H9 (cell line): ENCODE data around the gene CCDC124. TPM values are rescaled to one million over a fixed set of nuclear protein-coding genes. Genes with fewer than 3 reads are reported as not detected.

Experiments
- DNase-seq: peaks from one replicate; pipeline ENCODE4 v3.0.0-alpha.2; 2017
- H2AFZ ChIP-seq: one replicate; pipeline ENCODE4 v1.6.1; 2013; ENCODE audit warnings: mild to moderate bottlenecking, low read length, control low read depth, moderate library complexity
- H2AK5ac ChIP-seq: 2 replicates; pipeline ENCODE4 v1.6.1; 2013; ENCODE audit warnings: low read length, control low read depth, mixed read lengths; ENCODE audit not compliant: insufficient read length
- H2BK120ac ChIP-seq: one replicate; pipeline ENCODE4 v1.6.1; 2013; ENCODE audit warnings: low read depth, mild to moderate bottlenecking, low read length, control low read depth, inconsistent platforms; ENCODE audit not compliant: poor library complexity, severe bottlenecking
- H2BK12ac ChIP-seq: 2 replicates; pipeline ENCODE4 v1.6.1; 2013; ENCODE audit warnings: low read length, control low read depth, mixed read lengths, low read depth; ENCODE audit not compliant: insufficient read length
- H2BK15ac ChIP-seq: 2 replicates; pipeline ENCODE4 v1.6.1; 2013; ENCODE audit warnings: low read depth, low read length, control low read depth
- H2BK20ac ChIP-seq: one replicate; pipeline ENCODE4 v1.6.1; 2013; ENCODE audit warnings: low read depth, mild to moderate bottlenecking, low read length, control low read depth, inconsistent platforms; ENCODE audit not compliant: poor library complexity, severe bottlenecking
- H2BK5ac ChIP-seq: 2 replicates; pipeline ENCODE4 v1.6.1; 2013; ENCODE audit warnings: low read length, control low read depth, mixed read lengths; ENCODE audit not compliant: insufficient read length
- H3K14ac ChIP-seq: 2 replicates; pipeline ENCODE4 v1.6.1; 2013; ENCODE audit warnings: low read length, control low read depth; ENCODE audit not compliant: insufficient read depth
- H3K18ac ChIP-seq: 2 replicates; pipeline ENCODE4 v1.6.1; 2013; ENCODE audit warnings: low read depth, mild to moderate bottlenecking, mixed read lengths, low read length, control low read depth; ENCODE audit not compliant: insufficient read length
- H3K23ac ChIP-seq: 2 replicates; pipeline ENCODE4 v1.6.1; 2013; ENCODE audit warnings: low read length, control low read depth, mixed read lengths, low read depth; ENCODE audit not compliant: insufficient read length
- H3K23me2 ChIP-seq: 2 replicates; pipeline ENCODE4 v1.6.1; 2013; ENCODE audit warnings: low read depth, mild to moderate bottlenecking, mixed read lengths, low read length, control low read depth; ENCODE audit not compliant: insufficient read length, poor library complexity, severe bottlenecking
- H3K27ac ChIP-seq: 2 replicates; pipeline ENCODE4 v1.5.1; 2013; ENCODE audit warnings: low read length, control low read depth, mixed read lengths, low read depth; ENCODE audit not compliant: insufficient read length
- H3K27me3 ChIP-seq: 2 replicates; pipeline ENCODE4 v1.6.1; 2013; ENCODE audit warnings: low read length, control low read depth, inconsistent platforms; ENCODE audit not compliant: insufficient read depth
- H3K4ac ChIP-seq: 2 replicates; pipeline ENCODE4 v1.6.1; 2013; ENCODE audit warnings: low read depth, mild to moderate bottlenecking, control low read depth, inconsistent platforms, low read length, moderate library complexity
- H3K4me1 ChIP-seq: 2 replicates; pipeline ENCODE4 v1.6.1; 2013; ENCODE audit warnings: low read length, control low read depth, inconsistent platforms; ENCODE audit not compliant: insufficient read depth
- H3K4me2 ChIP-seq: 2 replicates; pipeline ENCODE4 v1.6.1; 2013; ENCODE audit warnings: low read length, control low read depth, mixed read lengths; ENCODE audit not compliant: insufficient read length, insufficient read depth
- H3K56ac ChIP-seq: 2 replicates; pipeline ENCODE4 v1.6.1; 2013; ENCODE audit warnings: low read depth, mild to moderate bottlenecking, mixed read lengths, low read length, control low read depth; ENCODE audit not compliant: insufficient read length
- H3K79me1 ChIP-seq: 2 replicates; pipeline ENCODE4 v1.6.1; 2013; ENCODE audit warnings: low read depth, mild to moderate bottlenecking, moderate library complexity, low read length, control low read depth, inconsistent platforms; ENCODE audit not compliant: insufficient read depth, poor library complexity, severe bottlenecking
- H3K79me2 ChIP-seq: 2 replicates; pipeline ENCODE4 v1.6.1; 2013; ENCODE audit warnings: low read length, control low read depth, inconsistent platforms; ENCODE audit not compliant: insufficient read depth
- H3K9ac ChIP-seq: 2 replicates; pipeline ENCODE4 v1.6.1; 2013; ENCODE audit warnings: low read length, control low read depth, mixed read lengths; ENCODE audit not compliant: insufficient read length; ENCODE audit errors: extremely low read depth
- H3K9me3 ChIP-seq: one replicate; pipeline ENCODE4 v1.6.1; 2013; ENCODE audit warnings: low read depth, low read length, inconsistent platforms; ENCODE audit not compliant: control insufficient read depth
- H3T11ph ChIP-seq: one replicate; pipeline ENCODE4 v1.6.1; 2013; ENCODE audit warnings: mild to moderate bottlenecking, low read length, control low read depth, inconsistent platforms
- H4K20me1 ChIP-seq: one replicate; pipeline ENCODE4 v1.6.1; 2013; ENCODE audit not compliant: control insufficient read depth, insufficient read length, insufficient read depth
- H4K5ac ChIP-seq: 2 replicates; pipeline ENCODE4 v1.6.1; 2013; ENCODE audit warnings: low read depth, mild to moderate bottlenecking, mixed read lengths, low read length, control low read depth; ENCODE audit not compliant: insufficient read length
- H4K8ac ChIP-seq: replicated peaks from 2 replicates; pipeline ENCODE4 v1.6.1; 2013; ENCODE audit warnings: low read length, control low read depth, mixed read lengths, low read depth; ENCODE audit not compliant: insufficient read length
- H4K91ac ChIP-seq: 2 replicates; pipeline ENCODE4 v1.6.1; 2013; ENCODE audit warnings: low read depth, mild to moderate bottlenecking, moderate library complexity, mixed read lengths, low read length, control low read depth; ENCODE audit not compliant: insufficient read length
- H3K27ac Mint-ChIP-seq, 3 experiments: 2 replicates in 2 of 3; 3 replicates in 1 of 3; pipeline ENCODE4 v1.8.0; 2020 to 2021; ENCODE audit warnings: mixed read lengths in 3 of 3, mild to moderate bottlenecking in 1 of 3, moderate library complexity in 1 of 3
- H3K27me3 Mint-ChIP-seq: 2 replicates; pipeline ENCODE4 v1.8.0; 2021; ENCODE audit warnings: low read depth, mild to moderate bottlenecking, moderate library complexity, mixed read lengths
- H3K36me3 Mint-ChIP-seq, 3 experiments: 2 replicates in 2 of 3; 3 replicates in 1 of 3; pipeline ENCODE4 v1.8.0; 2020 to 2021; ENCODE audit warnings: low read depth in 3 of 3, mixed read lengths in 3 of 3; ENCODE audit not compliant: insufficient read depth in 1 of 3
- H3K4me1 Mint-ChIP-seq, 2 experiments: 2 replicates each; pipeline ENCODE4 v1.8.0; 2020; ENCODE audit warnings: mixed read lengths in 2 of 2
- H3K4me3 Mint-ChIP-seq, 2 experiments: 2 replicates in 1 of 2; 3 replicates in 1 of 2; pipeline ENCODE4 v1.8.0; 2020 to 2021; ENCODE audit warnings: mild to moderate bottlenecking in 2 of 2, mixed read lengths in 2 of 2, moderate library complexity in 1 of 2
- H3K9me3 Mint-ChIP-seq, 2 experiments: 2 replicates in 1 of 2; 3 replicates in 1 of 2; pipeline ENCODE4 v1.8.0; 2020; ENCODE audit warnings: mild to moderate bottlenecking in 2 of 2, mixed read lengths in 2 of 2, moderate library complexity in 1 of 2
- WGBS: extraction: QIAGEN DNeasy Blood & Tissue Kit; methylation state at CpG from one replicate; pipeline ENCODE4 v1.1.7; 2013; ENCODE audit warnings: missing lambda C conversion rate, low lambda C conversion rate, mixed read lengths; ENCODE audit not compliant: insufficient read length; ENCODE audit errors: extremely low coverage; 5-methylcytosine and 5-hydroxymethylcytosine counted together
- total RNA-seq: library from RNA; stranded (reverse); gene quantifications from 2 replicates; pipeline ENCODE4 v1.2.1, GENCODE V29; 2021
- TF ChIP-seq, protein P1 (sequence below): fragments of 200-600 bp; sonication (generic); conservative IDR thresholded peaks from 3 replicates; pipeline ENCODE4 v1.8.0; 2021; ENCODE audit warnings: antibody characterized with exemption, mild to moderate bottlenecking

CCDC124 gene
- total RNA-seq, 1 experiment from 2014 or later: 119 TPM

GRCh38 chr19:17947815-17948513, 15.1 kb downstream of the CCDC124 start:
- Mint-ChIP-seq H3K9me3 (no peaks in the 10 kb centered on the region; a peak in 1 of 5 replicates), H3K36me3 (peaks cover 0 to 4% (median 0%) of the 10 kb centered on the region in 3 experiments; a peak in 2 of 7 replicates), H3K4me3 (peak overlapping the region; percentile 59 to 84), H3K4me1 (peaks cover 27 to 35% of the 10 kb centered on the region in 2 experiments), H3K27ac (no peak overlapping the region), H3K27me3 (peaks cover 43% of the 10 kb centered on the region)
- Histone ChIP-seq H3K14ac (no peak overlapping the region), H3K9me3 (no peaks in the 10 kb centered on the region), H2AK5ac (no peak overlapping the region), H4K8ac (no peak overlapping the region), H2BK120ac (no peak overlapping the region), H2BK12ac (no peak overlapping the region), H2AFZ (no peak overlapping the region), H3T11ph (no peak overlapping the region), H3K18ac (no peak overlapping the region), H3K4me2 (peak overlapping the region; percentile 77), H3K23ac (no peak overlapping the region), H3K4me1 (peaks cover 1% of the 10 kb centered on the region; the same call in 1 of the 2 replicates), H2BK15ac (no peak overlapping the region), H3K56ac (no peak overlapping the region), H3K79me1 (no peaks in the 10 kb centered on the region), H4K5ac (no peak overlapping the region), H3K4ac (no peak overlapping the region), H2BK5ac (no peak overlapping the region), H3K9ac (no peak overlapping the region), H3K27me3 (peaks cover 22% of the 10 kb centered on the region; the same call in 1 of the 2 replicates), H4K20me1 (no peaks in the 10 kb centered on the region), H2BK20ac (no peak overlapping the region), H3K23me2 (peaks cover 39% of the 10 kb centered on the region), H3K27ac (no peak overlapping the region), H4K91ac (no peak overlapping the region), H3K79me2 (no peaks in the 10 kb centered on the region)
- peak; percentile 97 for DNase-seq
- TF ChIP-seq, protein P1, sequence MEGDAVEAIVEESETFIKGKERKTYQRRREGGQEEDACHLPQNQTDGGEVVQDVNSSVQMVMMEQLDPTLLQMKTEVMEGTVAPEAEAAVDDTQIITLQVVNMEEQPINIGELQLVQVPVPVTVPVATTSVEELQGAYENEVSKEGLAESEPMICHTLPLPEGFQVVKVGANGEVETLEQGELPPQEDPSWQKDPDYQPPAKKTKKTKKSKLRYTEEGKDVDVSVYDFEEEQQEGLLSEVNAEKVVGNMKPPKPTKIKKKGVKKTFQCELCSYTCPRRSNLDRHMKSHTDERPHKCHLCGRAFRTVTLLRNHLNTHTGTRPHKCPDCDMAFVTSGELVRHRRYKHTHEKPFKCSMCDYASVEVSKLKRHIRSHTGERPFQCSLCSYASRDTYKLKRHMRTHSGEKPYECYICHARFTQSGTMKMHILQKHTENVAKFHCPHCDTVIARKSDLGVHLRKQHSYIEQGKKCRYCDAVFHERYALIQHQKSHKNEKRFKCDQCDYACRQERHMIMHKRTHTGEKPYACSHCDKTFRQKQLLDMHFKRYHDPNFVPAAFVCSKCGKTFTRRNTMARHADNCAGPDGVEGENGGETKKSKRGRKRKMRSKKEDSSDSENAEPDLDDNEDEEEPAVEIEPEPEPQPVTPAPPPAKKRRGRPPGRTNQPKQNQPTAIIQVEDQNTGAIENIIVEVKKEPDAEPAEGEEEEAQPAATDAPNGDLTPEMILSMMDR: no peak
- WGBS: no CpG with 5 or more reads among the region's 92 CpGs
